ENCODE results near the gene SEMA3G. TPM values are rescaled to one million over a fixed set of nuclear protein-coding genes. Genes with fewer than 3 reads are reported as not detected.

Gene SEMA3G
- total RNA-seq, 5 donors from 2014 or later (not counting 1 experiment from before 2014, with no cell fraction given): 0.75 to 1.9 (median 1.4) TPM

- ATAC-seq (replicated peaks in 1 of 4) (no peak), DNase-seq (peak in 8 of 35 experiments; percentile 10 to 33 (median 25))
- Mint-ChIP-seq H3K27ac (no peak overlapping the region), H3K9me3 (no peaks in the 10 kb centered on the region), H3K36me3 (peaks cover 30% of the 10 kb centered on the region), H3K4me1 (peaks cover 3 to 7% (median 3%) of the 10 kb centered on the region in 3 donors), H3K4me3 (no peak overlapping the region), H3K27me3 (no peaks in the 10 kb centered on the region)
- H3K27ac ChIP-seq (ENCODE audit: low read length): no peak overlapping the region
- H3K4me1 ChIP-seq (ENCODE audit: control insufficient read depth in 1 of 2, extremely low read depth in 1 of 2, insufficient read depth in 2 of 2, low read length in 2 of 2): no peaks in the 10 kb centered on the region
- H3K4me3 ChIP-seq (ENCODE audit: control insufficient read depth in 1 of 2, extremely low read depth in 1 of 2, low read length in 1 of 2): no peak overlapping the region
- 84% methylated on average over 22 of the region's 26 CpGs for WGBS (ENCODE audit: insufficient coverage)
- no peaks in the 10 kb centered on the region for H3K27me3 ChIP-seq (replicated peaks in 1 of 2; ENCODE audit: control insufficient read depth in 2 of 2, extremely low read depth in 1 of 2, insufficient read depth in 2 of 2, low read length in 1 of 2)
- H3K36me3 ChIP-seq (ENCODE audit: control insufficient read depth in 2 of 2, extremely low read depth in 1 of 2, insufficient read depth in 1 of 2, low read length in 1 of 2): peaks cover 40 to 64% of the 10 kb centered on the region in 2 donors
- ChIA-PET POLR2A (no interaction called here), CTCF (no interaction called here)
- no peaks in the 10 kb centered on the region for H3K9me3 ChIP-seq
Measured at GRCh38 chr3:52471371-52472238, 26.7 kb upstream of the SEMA3G start.

GRCh38 chr3:52470920-52471319 lies 26.0 kb upstream of the SEMA3G start:
- Histone ChIP-seq H3K9me3 (no peaks in the 10 kb centered on the region), H3K27ac (ENCODE audit: low read length) (no peak overlapping the region), H3K4me3 (ENCODE audit: control insufficient read depth in 1 of 2, extremely low read depth in 1 of 2, low read length in 1 of 2) (no peak overlapping the region), H3K27me3 (replicated peaks in 1 of 2; ENCODE audit: control insufficient read depth in 2 of 2, extremely low read depth in 1 of 2, insufficient read depth in 2 of 2, low read length in 1 of 2) (no peaks in the 10 kb centered on the region), H3K36me3 (ENCODE audit: control insufficient read depth in 2 of 2, extremely low read depth in 1 of 2, insufficient read depth in 1 of 2, low read length in 1 of 2) (peaks cover 37 to 60% of the 10 kb centered on the region in 2 donors), H3K4me1 (ENCODE audit: control insufficient read depth in 1 of 2, extremely low read depth in 1 of 2, insufficient read depth in 2 of 2, low read length in 2 of 2) (no peaks in the 10 kb centered on the region)
- Mint-ChIP-seq H3K36me3 (peaks cover 31% of the 10 kb centered on the region), H3K4me3 (no peak overlapping the region), H3K27ac (no peak overlapping the region), H3K4me1 (peaks cover 4 to 7% (median 5%) of the 10 kb centered on the region in 3 donors), H3K27me3 (no peaks in the 10 kb centered on the region), H3K9me3 (no peaks in the 10 kb centered on the region)
- 100% methylated on average over 3 of the region's 4 CpGs for WGBS (ENCODE audit: insufficient coverage)
- no peak for ATAC-seq (replicated peaks in 1 of 4)
- ChIA-PET POLR2A (no interaction called here), CTCF (no interaction called here)
- no peak for DNase-seq

- POLR2A ChIA-PET: interaction anchor here (0.6 to 0.7 kb wide), 2 partner anchors 61 to 463 kb away, joined by 5 to 7 read pairs; no protein-coding TSS in a partner anchor
- H3K36me3 ChIP-seq (ENCODE audit: control insufficient read depth in 2 of 2, extremely low read depth in 1 of 2, insufficient read depth in 1 of 2, low read length in 1 of 2): peaks cover 32 to 54% of the 10 kb centered on the region in 2 donors
Measured at GRCh38 chr3:52469001-52469400, 24.1 kb upstream of the SEMA3G start.

GRCh38 chr3:52468336-52468735 lies 23.4 kb upstream of the SEMA3G start:
- DNase-seq (no peak), ATAC-seq (replicated peaks in 1 of 4) (no peak)
- no peak overlapping the region for H3K4me3 ChIP-seq (ENCODE audit: control insufficient read depth in 1 of 2, extremely low read depth in 1 of 2, low read length in 1 of 2)
- WGBS (ENCODE audit: insufficient coverage): no CpG with 5 or more reads among the region's 9 CpGs
- peaks cover 26% of the 10 kb centered on the region for H3K36me3 Mint-ChIP-seq
- H3K27me3 Mint-ChIP-seq: no peaks in the 10 kb centered on the region
- POLR2A ChIA-PET: interaction anchor here (0.6 to 0.7 kb wide), 2 partner anchors 61 to 464 kb away, joined by 5 to 7 read pairs; no protein-coding TSS in a partner anchor
- H3K4me3 Mint-ChIP-seq: no peak overlapping the region
- CTCF ChIA-PET: no interaction called here
- H3K27ac Mint-ChIP-seq: peak overlapping the region in 1 of 2 donors; percentile 28
- H3K9me3 Mint-ChIP-seq: no peaks in the 10 kb centered on the region
- peaks cover 7 to 10% (median 8%) of the 10 kb centered on the region in 3 donors for H3K4me1 Mint-ChIP-seq
- H3K36me3 ChIP-seq (ENCODE audit: control insufficient read depth in 2 of 2, extremely low read depth in 1 of 2, insufficient read depth in 1 of 2, low read length in 1 of 2): peaks cover 28 to 47% of the 10 kb centered on the region in 2 donors
- no peaks in the 10 kb centered on the region for H3K27me3 ChIP-seq (replicated peaks in 1 of 2; ENCODE audit: control insufficient read depth in 2 of 2, extremely low read depth in 1 of 2, insufficient read depth in 2 of 2, low read length in 1 of 2)
- H3K4me1 ChIP-seq (ENCODE audit: control insufficient read depth in 1 of 2, extremely low read depth in 1 of 2, insufficient read depth in 2 of 2, low read length in 2 of 2): peaks cover 0 to 4% of the 10 kb centered on the region in 2 experiments
- no peak overlapping the region for H3K27ac ChIP-seq (ENCODE audit: low read length)
- H3K9me3 ChIP-seq: no peaks in the 10 kb centered on the region

More at GRCh38 chr3:52469001-52469400, 24.1 kb upstream of the SEMA3G start:
- H3K4me3 ChIP-seq (ENCODE audit: control insufficient read depth in 1 of 2, extremely low read depth in 1 of 2, low read length in 1 of 2): no peak overlapping the region
- Mint-ChIP-seq H3K27me3 (no peaks in the 10 kb centered on the region), H3K4me1 (peaks cover 7 to 9% (median 7%) of the 10 kb centered on the region in 3 donors), H3K4me3 (no peak overlapping the region), H3K36me3 (peaks cover 27% of the 10 kb centered on the region), H3K9me3 (no peaks in the 10 kb centered on the region), H3K27ac (peak overlapping the region in 1 of 2 donors; percentile 28)
- no peaks in the 10 kb centered on the region for H3K27me3 ChIP-seq (replicated peaks in 1 of 2; ENCODE audit: control insufficient read depth in 2 of 2, extremely low read depth in 1 of 2, insufficient read depth in 2 of 2, low read length in 1 of 2)
- no peak overlapping the region for H3K27ac ChIP-seq (ENCODE audit: low read length)
- ATAC-seq (replicated peaks in 1 of 4) (no peak), DNase-seq (no peak)
- 100% methylated on average over 1 of the region's 5 CpGs for WGBS (ENCODE audit: insufficient coverage)
- no peaks in the 10 kb centered on the region for H3K9me3 ChIP-seq
- CTCF ChIA-PET: interaction anchor here in 1 of 2 donors (0.6 kb wide), 1 partner anchor 57 kb away, joined by 3 read pairs; no protein-coding TSS in a partner anchor
- H3K4me1 ChIP-seq (ENCODE audit: control insufficient read depth in 1 of 2, extremely low read depth in 1 of 2, insufficient read depth in 2 of 2, low read length in 2 of 2): no peaks in the 10 kb centered on the region

- H3K9me3 Mint-ChIP-seq: no peaks in the 10 kb centered on the region
- CTCF ChIA-PET: no interaction called here
- DNase-seq (no peak), ATAC-seq (replicated peaks in 1 of 4) (no peak)
- H3K36me3 Mint-ChIP-seq: peaks cover 22% of the 10 kb centered on the region
- Histone ChIP-seq H3K27ac (ENCODE audit: low read length) (no peak overlapping the region), H3K4me1 (ENCODE audit: control insufficient read depth in 1 of 2, extremely low read depth in 1 of 2, insufficient read depth in 2 of 2, low read length in 2 of 2) (peaks cover 0 to 14% of the 10 kb centered on the region in 2 experiments), H3K4me3 (ENCODE audit: control insufficient read depth in 1 of 2, extremely low read depth in 1 of 2, low read length in 1 of 2) (no peak overlapping the region), H3K36me3 (ENCODE audit: control insufficient read depth in 2 of 2, extremely low read depth in 1 of 2, insufficient read depth in 1 of 2, low read length in 1 of 2) (peaks cover 15 to 45% of the 10 kb centered on the region in 2 donors), H3K9me3 (no peaks in the 10 kb centered on the region), H3K27me3 (replicated peaks in 1 of 2; ENCODE audit: control insufficient read depth in 2 of 2, extremely low read depth in 1 of 2, insufficient read depth in 2 of 2, low read length in 1 of 2) (no peaks in the 10 kb centered on the region)
- 83% methylated on average over 3 of the region's 5 CpGs for WGBS (ENCODE audit: insufficient coverage)
- H3K27me3 Mint-ChIP-seq: no peaks in the 10 kb centered on the region
- POLR2A ChIA-PET: no interaction called here
- H3K4me1 Mint-ChIP-seq: peaks cover 2 to 26% (median 23%) of the 10 kb centered on the region in 3 donors
- H3K27ac Mint-ChIP-seq: peak overlapping the region in 1 of 2 donors; percentile 41
- H3K4me3 Mint-ChIP-seq: no peak overlapping the region
Measured at GRCh38 chr3:52463416-52463815, 18.5 kb upstream of the SEMA3G start.

- no peak overlapping the region for H3K27ac Mint-ChIP-seq
- no peak overlapping the region for H3K4me3 Mint-ChIP-seq
- WGBS (ENCODE audit: insufficient coverage): 100% methylated on average over 1 of the region's 6 CpGs
- H3K36me3 ChIP-seq (ENCODE audit: control insufficient read depth in 2 of 2, extremely low read depth in 1 of 2, insufficient read depth in 1 of 2, low read length in 1 of 2): peaks cover 13 to 41% of the 10 kb centered on the region in 2 donors
- H3K4me3 ChIP-seq (ENCODE audit: control insufficient read depth in 1 of 2, extremely low read depth in 1 of 2, low read length in 1 of 2): no peak overlapping the region
- H3K36me3 Mint-ChIP-seq: peaks cover 27% of the 10 kb centered on the region
- peaks cover 9 to 39% (median 36%) of the 10 kb centered on the region in 3 donors for H3K4me1 Mint-ChIP-seq
- no peak for ATAC-seq (replicated peaks in 1 of 4)
- H3K9me3 Mint-ChIP-seq: no peaks in the 10 kb centered on the region
- H3K9me3 ChIP-seq: no peaks in the 10 kb centered on the region
- no peak overlapping the region for H3K27ac ChIP-seq (ENCODE audit: low read length)
- peaks cover 0 to 22% of the 10 kb centered on the region in 2 experiments for H3K4me1 ChIP-seq (ENCODE audit: control insufficient read depth in 1 of 2, extremely low read depth in 1 of 2, insufficient read depth in 2 of 2, low read length in 2 of 2)
- ChIA-PET CTCF (no interaction called here), POLR2A (interaction anchor here in 1 of 2 donors (0.6 to 0.7 kb wide), 2 partner anchors 29 to 154 kb away, joined by 4 to 6 read pairs; no protein-coding TSS in a partner anchor)
- H3K27me3 ChIP-seq (replicated peaks in 1 of 2; ENCODE audit: control insufficient read depth in 2 of 2, extremely low read depth in 1 of 2, insufficient read depth in 2 of 2, low read length in 1 of 2): no peaks in the 10 kb centered on the region
- no peak for DNase-seq
- H3K27me3 Mint-ChIP-seq: no peaks in the 10 kb centered on the region
Measured at GRCh38 chr3:52461874-52462273, 17.0 kb upstream of the SEMA3G start.
